HG02938 (cell line): ENCODE measurements around the gene ABR.
"Not testable (repeated sequence)": the region's sequence is repeated elsewhere in the genome, so short reads cannot be mapped to it uniquely, and the experiment has no call there.

ENCODE experiments used
- ATAC-seq: cut with Tn5 transposase; IDR thresholded peaks from one replicate; pipeline ENCODE4 v1.9.1; 2021; ENCODE audit warnings: mild to moderate bottlenecking, moderate library complexity; ENCODE audit not compliant: unreplicated experiment

Gene ABR

DNA sequence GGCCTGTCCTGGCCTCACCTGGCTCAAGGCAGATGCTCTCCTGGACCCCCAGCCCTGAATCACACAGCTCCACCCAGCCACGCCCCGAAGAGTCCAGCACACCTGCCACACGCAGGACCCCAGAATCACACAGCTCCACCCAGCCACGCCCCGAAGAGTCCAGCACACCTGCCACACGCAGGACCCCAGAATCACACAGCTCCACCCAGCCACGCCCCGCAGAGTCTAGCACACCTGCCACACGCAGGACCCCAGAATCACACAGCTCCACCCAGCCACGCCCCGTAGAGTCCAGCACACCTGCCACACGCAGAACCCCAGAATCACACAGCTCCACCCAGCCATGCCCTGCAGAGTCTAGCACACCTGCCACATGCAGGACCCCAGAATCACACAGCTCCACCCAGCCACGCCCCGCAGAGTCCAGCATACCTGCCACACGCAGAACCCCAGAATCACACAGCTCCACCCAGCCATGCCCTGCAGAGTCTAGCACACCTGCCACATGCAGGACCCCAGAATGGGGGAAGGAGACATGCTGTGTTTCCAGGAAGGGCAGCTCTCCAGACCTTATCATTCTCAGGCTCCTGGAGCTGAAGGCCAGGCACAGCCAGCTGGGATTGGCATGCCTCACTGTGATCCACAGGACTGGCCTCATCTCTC, 105.7 kb downstream of the ABR start:
- not testable (repeated sequence) for ATAC-seq

- no peak for ATAC-seq
Observed at GRCh38 chr17:1073241-1073962, 106.4 kb downstream of the ABR start.

DNA sequence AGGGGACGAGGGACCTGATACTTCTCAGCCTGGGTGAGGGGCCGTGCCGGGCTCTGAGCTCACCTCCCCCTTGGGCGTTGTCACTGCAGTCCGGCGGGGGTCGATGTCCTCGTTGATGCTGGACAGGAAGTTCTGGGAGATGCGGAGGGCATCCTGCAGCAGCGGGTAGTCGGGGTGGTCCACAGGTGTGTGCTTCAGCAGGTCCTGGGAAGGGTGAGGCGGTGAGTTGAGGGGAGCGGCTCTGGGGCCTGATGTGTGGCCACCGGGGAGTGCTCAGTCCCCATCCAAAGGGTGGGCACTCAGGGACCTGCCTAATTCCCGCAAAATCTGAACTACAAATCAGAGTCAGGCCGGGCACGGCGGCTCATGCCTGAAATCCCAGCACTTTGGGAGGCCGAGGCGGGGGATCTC, 107.2 kb downstream of the ABR start:
- no peak for ATAC-seq

DNA sequence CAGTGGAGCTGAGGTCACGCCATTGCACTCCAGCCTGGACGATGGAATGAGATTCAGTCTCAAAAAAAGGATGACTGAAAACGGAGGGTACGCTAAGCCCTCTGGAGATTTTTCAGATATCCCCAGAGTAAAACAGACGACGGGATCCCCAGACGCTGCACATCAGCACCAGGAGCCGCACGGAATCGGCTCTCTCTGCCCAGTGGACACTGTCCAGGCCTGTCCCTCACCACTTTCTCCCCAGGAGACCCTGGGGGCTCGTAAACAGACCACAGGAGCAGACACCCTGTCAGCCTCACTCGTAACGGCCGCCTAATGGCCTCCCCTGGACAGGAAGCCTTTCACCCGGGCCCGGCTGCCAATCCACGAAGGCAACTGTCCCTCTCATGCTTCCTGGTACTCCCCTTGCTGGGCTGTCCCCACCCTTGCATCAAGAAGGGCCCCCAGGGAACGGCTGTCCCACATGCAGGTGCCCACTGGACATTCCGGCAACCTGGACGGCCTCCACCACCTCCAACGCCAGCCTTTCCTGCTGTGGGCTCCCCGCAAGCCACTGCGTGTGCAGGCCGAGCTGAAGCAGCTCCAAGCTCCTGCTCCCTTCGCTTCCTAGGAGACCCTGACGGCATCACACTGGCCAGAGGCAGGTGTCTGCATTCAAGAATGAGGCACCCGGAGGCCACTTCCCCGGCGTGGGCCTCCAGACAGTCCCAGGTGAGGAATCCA, 108.5 kb downstream of the ABR start:
- ATAC-seq = no peak

- no peak for ATAC-seq
Observed at GRCh38 chr17:1070411-1070810, 109.4 kb downstream of the ABR start.

DNA sequence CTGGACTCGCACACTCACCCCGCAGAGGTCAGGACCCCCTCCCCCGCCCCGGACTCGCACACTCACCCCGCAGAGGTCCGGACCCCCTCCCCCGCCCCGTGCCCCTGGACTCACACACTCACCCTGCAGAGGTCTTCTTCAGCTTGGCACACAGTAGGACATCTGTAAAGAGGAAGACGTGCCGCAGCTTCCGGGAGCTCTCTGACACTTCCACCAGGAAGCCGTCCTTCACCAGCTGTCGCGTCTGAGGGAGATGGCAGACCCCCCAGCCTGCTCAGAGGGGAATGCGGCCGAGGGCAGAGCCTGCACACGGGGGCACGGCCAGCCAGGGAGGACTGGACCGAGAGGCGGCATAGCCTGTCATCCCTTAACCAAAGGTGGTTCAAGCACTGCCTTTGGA, 109.9 kb downstream of the ABR start:
- no peak for ATAC-seq

DNA sequence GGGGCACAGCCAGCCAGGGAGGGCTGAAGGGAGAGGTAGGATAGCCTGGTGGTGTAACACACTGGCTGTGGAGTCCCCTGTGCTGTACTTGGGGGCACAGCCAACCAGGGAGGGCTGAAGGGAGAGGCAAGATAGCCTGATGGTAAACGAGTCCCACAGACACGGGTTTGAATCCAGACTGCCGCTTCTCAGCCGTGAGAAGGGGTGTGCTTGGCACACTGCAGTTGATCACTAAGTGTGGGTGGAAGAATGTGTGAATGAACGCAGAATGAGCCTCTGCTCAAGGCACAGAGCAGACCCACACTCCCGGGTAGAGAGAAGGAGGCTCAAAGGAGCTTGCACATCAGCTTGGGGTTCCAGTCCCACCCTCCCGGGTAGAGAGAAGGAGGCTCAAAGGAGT, 111.4 kb downstream of the ABR start:
- no peak for ATAC-seq

DNA sequence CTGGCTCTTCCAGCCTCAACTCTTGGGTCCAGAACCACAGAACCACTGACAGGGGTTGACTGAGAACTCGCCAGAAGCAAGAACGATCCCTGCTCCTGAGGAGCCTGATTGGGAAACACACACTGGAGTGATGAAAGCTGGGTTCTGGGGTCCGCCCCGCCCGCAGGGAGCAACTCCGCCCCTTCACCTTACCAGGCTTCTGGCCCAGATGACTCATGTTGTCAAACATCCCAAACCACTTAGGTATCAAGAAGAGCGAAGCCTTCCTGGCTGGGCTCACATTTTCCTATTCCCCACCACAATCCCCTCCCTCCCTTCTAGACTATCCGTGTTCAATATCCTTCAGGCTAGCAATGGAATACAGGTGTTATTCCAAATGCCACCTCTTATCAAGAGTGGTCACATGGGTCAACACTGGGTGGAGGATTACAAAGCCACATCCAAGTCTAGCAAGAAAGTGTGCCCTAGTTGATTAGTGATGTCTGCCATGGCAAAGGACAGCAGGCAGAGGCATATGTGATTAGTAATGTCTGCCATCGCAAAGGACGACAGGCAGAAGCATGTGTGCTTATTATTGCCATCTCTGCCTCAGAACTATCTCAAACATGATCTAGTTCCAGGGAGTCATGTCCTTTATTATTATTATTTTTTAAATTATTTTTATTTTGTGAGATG, 112.4 kb downstream of the ABR start:
- no peak for ATAC-seq

DNA sequence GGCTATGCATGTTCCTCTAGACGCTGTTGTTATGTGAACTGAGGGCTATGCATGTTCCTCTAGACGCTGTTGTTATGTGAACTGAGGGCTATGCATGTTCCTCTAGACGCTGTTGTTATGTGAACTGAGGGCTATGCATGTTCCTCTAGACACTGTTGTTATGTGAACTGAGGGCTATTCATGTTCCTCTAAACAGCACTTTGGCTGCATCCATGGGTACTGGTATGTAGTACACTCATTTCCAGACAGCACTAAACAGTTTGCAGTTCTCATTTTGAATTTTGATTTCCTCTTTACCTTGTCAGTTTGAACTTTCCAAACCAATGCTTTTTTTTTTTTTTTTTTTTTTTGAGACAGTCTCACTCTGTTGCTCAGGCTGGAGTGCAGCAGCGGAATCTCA, 114.4 kb downstream of the ABR start:
- not testable (repeated sequence) for ATAC-seq

- no peak for ATAC-seq
Observed at GRCh38 chr17:1060991-1061390, 118.8 kb downstream of the ABR start.

DNA sequence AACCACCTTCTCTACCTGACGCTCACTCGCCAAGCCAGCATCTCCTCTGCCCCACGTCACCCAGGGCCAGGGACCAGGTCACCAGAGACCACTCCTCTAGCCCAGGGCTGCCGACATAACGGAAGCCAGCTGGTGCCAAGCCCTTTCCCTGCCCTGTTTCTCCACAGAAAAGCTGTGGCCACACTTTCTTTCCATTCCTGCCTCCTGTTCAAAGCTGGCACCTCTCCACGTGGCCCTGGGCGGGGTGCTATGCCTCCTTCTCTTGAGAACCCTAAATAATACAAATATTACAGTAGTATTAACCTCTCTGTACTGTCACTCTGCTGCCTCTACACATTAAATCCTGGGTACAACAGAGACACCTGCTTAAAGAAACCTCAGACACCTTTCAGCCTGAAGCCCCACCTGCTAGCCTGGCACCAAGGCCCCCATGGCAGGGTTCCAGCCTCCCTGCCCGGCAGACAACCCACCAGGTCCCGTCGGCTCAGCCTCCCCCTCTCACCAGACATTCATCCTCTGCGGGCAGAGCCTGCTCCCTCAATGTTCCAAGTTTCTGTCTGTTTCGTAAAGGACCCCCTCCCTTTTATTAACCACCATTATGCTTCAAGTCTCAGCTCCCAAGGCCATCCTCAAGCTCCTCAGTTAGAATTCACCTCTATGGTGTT, 120.5 kb downstream of the ABR start:
- ATAC-seq = no peak

DNA sequence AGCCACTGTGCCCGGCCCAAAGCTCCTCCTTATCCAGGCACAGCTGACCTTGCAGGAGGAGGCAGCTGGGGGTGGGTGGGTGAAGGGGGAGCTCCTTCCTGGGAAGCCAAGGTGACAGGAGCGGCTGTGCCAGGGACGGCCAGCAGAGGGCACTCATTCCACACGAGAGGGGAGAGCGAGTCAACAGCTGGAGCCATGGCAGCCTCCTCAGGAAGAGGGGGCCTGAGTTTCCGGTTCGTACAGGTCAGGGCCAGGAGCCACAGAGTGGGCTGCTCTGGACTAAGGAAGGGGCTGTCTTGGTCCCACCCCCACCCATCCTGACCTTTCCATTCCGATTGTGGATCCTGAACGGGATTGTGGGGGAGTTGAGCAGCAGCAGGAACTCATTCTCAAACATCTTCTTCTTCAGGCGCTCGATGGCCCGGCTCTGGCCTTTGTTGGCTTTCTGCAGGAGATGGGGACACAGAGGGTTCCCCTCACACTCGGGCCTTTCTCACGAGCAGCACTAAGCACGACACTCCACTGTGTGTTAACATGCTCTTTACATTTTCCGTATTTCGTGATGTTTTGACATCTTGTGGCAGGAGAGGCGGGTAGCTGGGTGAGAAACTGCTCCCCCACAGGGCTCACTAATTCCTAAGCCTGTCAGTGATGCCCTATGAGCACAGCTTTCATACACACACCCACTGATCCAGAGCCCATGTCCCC, 121.2 kb downstream of the ABR start:
- ATAC-seq = no peak

- no peak for ATAC-seq
Observed at GRCh38 chr17:1056761-1057160, 123.0 kb downstream of the ABR start.

DNA sequence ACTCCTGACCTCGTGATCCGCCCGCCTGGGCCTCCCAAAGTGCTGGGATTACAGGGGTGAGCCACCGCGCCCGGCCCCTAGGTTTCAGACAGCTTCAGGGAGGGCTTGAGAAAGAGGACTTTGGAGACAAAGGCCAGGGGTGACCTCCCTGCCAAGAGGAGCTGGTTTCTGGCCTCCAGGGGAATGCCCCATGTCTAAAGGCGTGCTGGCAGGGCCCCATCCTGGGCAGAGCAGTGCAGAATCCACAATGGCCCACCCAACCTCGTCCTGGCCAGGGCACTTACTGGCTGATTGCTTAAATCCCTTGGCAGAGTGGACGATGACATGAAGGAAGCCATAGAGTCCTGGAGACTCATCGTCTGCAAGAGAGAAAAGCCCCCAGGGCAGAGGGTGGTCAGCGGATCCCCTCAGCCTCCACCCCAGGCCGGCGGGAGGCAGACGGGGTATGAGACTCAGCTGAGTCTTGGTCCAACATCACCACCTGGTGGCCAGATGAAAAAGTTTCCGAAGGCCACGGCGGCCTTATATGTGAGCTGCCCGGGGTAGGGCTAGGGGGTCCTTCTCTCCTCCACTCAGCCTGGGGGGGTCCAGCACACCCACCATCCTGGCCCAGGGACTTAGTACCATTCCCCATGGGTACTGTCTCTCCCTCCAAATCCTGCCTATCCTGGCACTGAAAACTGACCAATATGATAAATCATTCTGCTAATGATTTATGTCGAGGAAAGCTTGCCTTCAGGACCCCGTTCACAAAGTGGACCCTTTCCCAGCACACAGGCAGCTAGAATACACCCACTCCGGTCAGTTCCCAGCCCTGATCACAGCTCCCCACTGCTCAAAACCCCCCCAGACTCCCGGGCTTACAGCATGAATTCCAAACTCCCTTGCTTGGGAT, 123.8 kb downstream of the ABR start:
- no peak for ATAC-seq

DNA sequence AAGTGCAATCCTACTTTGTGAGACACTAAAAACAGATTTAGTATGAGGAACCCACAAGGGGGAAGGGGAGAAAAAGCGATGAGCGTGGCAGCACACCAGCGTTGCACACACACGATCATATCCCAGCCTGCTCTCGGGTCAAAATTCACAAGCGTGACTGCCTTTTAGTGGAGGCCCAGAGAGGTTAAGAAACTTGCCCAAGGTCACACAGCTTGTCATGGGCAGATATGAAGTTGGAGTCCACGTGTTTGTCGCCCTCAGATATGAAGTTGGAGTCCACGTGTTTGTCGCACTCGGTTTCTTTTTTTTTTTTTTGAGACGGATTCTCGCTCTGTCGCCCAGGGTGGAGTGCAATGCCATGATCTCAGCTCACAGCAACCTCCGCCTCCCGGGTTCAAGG, 124.5 kb downstream of the ABR start:
- no peak for ATAC-seq

GRCh38 chr17:1054656-1055055, 125.1 kb downstream of the ABR start:
- no peak for ATAC-seq

DNA sequence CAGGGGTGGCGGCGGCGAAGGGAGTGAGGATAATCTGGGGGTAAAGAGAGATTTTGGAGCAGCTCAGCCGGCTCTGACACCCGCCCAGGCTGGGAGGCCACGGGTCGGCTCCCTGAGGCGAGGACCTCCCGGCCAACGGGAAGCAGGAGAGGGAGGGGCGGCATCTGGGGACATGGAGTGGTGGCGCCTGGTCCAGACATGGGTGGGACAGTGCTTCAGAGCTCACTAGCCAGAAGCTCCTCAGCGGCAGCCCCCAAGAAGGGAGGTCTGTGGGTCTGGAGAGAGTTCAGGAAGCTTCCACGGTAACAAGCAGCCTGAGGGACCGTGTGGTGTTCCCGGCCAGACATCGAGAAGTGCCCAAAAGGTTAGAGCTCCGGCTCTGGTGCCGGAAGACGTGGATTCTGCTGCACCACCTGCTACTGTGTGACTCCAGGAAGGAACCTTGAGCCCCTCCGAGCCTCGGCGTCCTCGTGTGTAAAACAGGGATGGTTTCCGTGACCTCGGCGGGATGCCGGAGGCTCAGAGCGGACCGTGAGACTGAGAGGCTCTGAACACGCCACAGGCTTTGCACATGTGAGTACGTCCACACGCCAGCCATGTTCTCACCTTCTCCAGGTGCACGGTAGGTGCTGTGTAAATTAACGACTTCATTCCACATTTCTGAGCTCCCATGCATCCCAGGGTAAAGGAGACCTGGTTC, 126.0 kb downstream of the ABR start:
- ATAC-seq = no peak

DNA sequence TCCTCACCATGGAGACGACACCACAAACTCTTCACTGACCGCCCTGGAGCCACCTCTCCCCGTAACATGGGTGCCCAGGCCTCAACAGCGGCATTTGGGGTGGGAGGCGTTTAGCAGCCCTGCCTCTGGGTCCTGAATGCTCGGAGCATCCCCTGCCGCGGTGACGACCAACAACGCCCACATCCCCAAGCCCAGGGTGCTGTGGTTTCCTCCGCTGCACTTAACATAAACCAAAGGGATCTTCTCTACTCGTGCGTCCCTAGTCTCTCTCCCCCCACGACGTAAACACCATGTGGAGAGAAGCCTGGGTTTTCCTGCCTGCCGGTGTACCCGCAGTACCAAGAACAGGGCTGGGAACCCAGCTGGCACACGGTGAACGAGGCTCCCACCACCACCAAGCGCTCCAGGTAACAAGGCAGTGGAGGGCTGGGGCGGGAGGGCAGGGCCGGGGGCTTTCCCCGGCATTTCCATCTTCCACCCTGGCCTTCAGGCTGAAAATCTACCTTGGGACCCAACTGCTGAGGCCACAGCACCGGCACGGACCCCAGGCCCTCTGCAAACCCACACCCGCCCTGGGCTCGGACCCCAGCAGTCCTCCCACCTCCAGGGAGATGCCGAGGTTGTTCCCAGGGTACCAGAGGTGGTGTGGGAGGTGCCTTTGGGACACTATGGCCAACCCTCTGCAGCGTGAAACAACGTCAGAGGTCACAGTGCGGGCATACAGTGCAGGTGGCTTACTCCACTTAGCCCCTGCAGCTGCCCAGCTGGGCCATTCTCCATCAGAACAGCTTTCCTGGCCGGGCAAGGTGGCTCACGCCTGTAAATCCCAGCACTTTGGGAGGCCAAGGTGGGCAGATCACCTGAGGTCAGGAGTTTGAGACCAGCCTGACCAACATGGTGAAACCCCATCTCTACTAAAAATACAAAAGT, 128.5 kb downstream of the ABR start:
- no peak for ATAC-seq
